Esophagus (tissue), 2 donors: ENCODE data around the gene POLR1A. TPM values are rescaled to one million over a fixed set of nuclear protein-coding genes. Genes with fewer than 3 reads are reported as not detected.

Experiments used
- H3K27ac ChIP-seq, 2 donors: one replicate each; pipeline ENCODE4 v1.5.1; 2013; ENCODE audit warnings: low read depth in 2 of 2, mild to moderate bottlenecking in 2 of 2, inconsistent platforms in 1 of 2, low read length in 1 of 2, moderate library complexity in 1 of 2
- H3K27me3 ChIP-seq, 2 donors: one replicate each; pipeline ENCODE4 v1.6.1; 2013; ENCODE audit warnings: low read length in 2 of 2, control low read depth in 1 of 2, mild to moderate bottlenecking in 1 of 2; ENCODE audit not compliant: insufficient read depth in 2 of 2, control insufficient read depth in 1 of 2
- H3K36me3 ChIP-seq, 2 donors: one replicate each; pipeline ENCODE4 v1.6.1; 2013; ENCODE audit warnings: low read length in 1 of 2; ENCODE audit not compliant: control insufficient read depth in 2 of 2, insufficient read depth in 2 of 2
- H3K4me1 ChIP-seq, 2 donors: one replicate each; pipeline ENCODE4 v1.6.1; 2013; ENCODE audit warnings: low read length in 1 of 2; ENCODE audit not compliant: control insufficient read depth in 2 of 2, insufficient read depth in 2 of 2
- H3K4me3 ChIP-seq, 2 donors: one replicate each; pipeline ENCODE4 v1.5.1; 2013; ENCODE audit warnings: low read length in 2 of 2, mild to moderate bottlenecking in 2 of 2, low read depth in 1 of 2, moderate library complexity in 1 of 2
- H3K9me3 ChIP-seq, 2 donors: one replicate each; pipeline ENCODE4 v1.6.1; 2013; ENCODE audit warnings: mild to moderate bottlenecking in 2 of 2, low read depth in 1 of 2, low read length in 1 of 2, moderate library complexity in 1 of 2; ENCODE audit not compliant: control insufficient read depth in 2 of 2, insufficient read depth in 1 of 2
- WGBS, 2 donors: extraction: QIAGEN DNeasy Blood & Tissue Kit; methylation state at CpG; one replicate each; pipeline ENCODE4 v1.1.7; 2013; 5-methylcytosine and 5-hydroxymethylcytosine counted together
- polyA plus RNA-seq, 2 donors: library from polyadenylated mRNA; stranded (reverse); fragments of 200-250 nt; gene quantifications; one replicate each; pipeline ENCODE4 v1.2.3, GENCODE V29; 2013
- donor health status: healthy with polysubstance abuse.
- donor health status: Bipolar disorder and iron deficiency.

The POLR1A gene
- polyA plus RNA-seq, 2 donors, result 4.2 to 4.8 TPM

GRCh38 chr2:85981579-85982247 lies 124.0 kb downstream of the POLR1A start:
- H3K36me3 ChIP-seq, result no peaks in the 10 kb centered on the region

GRCh38 chr2:85978883-85979780 lies 126.6 kb downstream of the POLR1A start:
- peaks cover 3 to 7% of the 10 kb centered on the region in 2 donors for H3K4me1 ChIP-seq
- 61 to 68% methylated on average over 3 of the region's 3 CpGs for WGBS, 2 donors
- H3K27ac ChIP-seq, result no peak overlapping the region
- H3K36me3 ChIP-seq, result no peaks in the 10 kb centered on the region
- no peak overlapping the region for H3K4me3 ChIP-seq
- no peaks in the 10 kb centered on the region for H3K9me3 ChIP-seq
- no peaks in the 10 kb centered on the region for H3K27me3 ChIP-seq

More at GRCh38 chr2:85981579-85982247, 124.0 kb downstream of the POLR1A start:
- Histone ChIP-seq H3K4me1 (no peaks in the 10 kb centered on the region), H3K27ac (no peak overlapping the region), H3K27me3 (no peaks in the 10 kb centered on the region), H3K9me3 (no peaks in the 10 kb centered on the region), H3K4me3 (no peak overlapping the region)
- WGBS, 2 donors, result 85 to 93% methylated on average over 12 of the region's 12 CpGs

GRCh38 chr2:85976106-85976920 lies 129.4 kb downstream of the POLR1A start:
- no peak overlapping the region for H3K27ac ChIP-seq

GRCh38 chr2:85975581-85975980 lies 130.1 kb downstream of the POLR1A start:
- WGBS, 2 donors, result 58 to 59% methylated on average over 4 of the region's 4 CpGs
- H3K27ac ChIP-seq, result no peak overlapping the region
- no peak overlapping the region for H3K4me3 ChIP-seq
- H3K9me3 ChIP-seq, result no peaks in the 10 kb centered on the region
- H3K4me1 ChIP-seq, result peaks cover 3 to 7% of the 10 kb centered on the region in 2 donors
- no peaks in the 10 kb centered on the region for H3K27me3 ChIP-seq
- H3K36me3 ChIP-seq, result no peaks in the 10 kb centered on the region

More at GRCh38 chr2:85976106-85976920, 129.4 kb downstream of the POLR1A start:
- no peaks in the 10 kb centered on the region for H3K9me3 ChIP-seq
- peaks cover 3 to 7% of the 10 kb centered on the region in 2 donors for H3K4me1 ChIP-seq
- no peaks in the 10 kb centered on the region for H3K27me3 ChIP-seq
- WGBS, 2 donors, result 68 to 72% methylated on average over 9 of the region's 9 CpGs
- H3K36me3 ChIP-seq, result no peaks in the 10 kb centered on the region
- no peak overlapping the region for H3K4me3 ChIP-seq

DNA sequence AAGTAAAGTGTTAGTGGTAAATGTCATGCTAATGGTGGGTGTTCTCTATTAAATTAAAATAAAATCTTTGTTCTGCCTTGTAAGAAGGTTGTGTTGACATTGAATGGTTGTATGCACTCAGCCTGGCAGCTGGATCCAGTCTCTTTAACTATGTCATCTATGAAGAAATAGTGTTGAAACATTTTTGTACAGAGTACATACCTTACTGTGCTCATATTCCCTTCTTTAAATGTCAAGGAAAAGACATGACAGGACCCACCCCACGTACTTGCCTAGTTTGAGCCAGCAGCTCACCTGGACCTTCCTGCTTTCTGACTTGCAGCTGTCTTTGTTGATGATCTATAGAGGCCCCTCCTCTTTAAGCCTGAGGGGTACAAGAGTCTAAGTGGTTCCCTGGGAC lies 131.3 kb downstream of the POLR1A start:
- Histone ChIP-seq H3K4me3 (no peak overlapping the region), H3K9me3 (no peaks in the 10 kb centered on the region), H3K36me3 (no peaks in the 10 kb centered on the region), H3K27me3 (no peaks in the 10 kb centered on the region), H3K4me1 (peaks cover 3 to 7% of the 10 kb centered on the region in 2 donors), H3K27ac (no peak overlapping the region)
- WGBS, 2 donors, result 54 to 59% methylated on average over 1 of the region's 1 CpG

GRCh38 chr2:85972355-85972754 lies 133.3 kb downstream of the POLR1A start:
- WGBS, 2 donors, result 43 to 50% methylated on average over 1 of the region's 1 CpG
- Histone ChIP-seq H3K27me3 (no peaks in the 10 kb centered on the region), H3K4me1 (peaks cover 3 to 7% of the 10 kb centered on the region in 2 donors), H3K9me3 (no peaks in the 10 kb centered on the region), H3K27ac (no peak overlapping the region), H3K36me3 (no peaks in the 10 kb centered on the region), H3K4me3 (no peak overlapping the region)

DNA sequence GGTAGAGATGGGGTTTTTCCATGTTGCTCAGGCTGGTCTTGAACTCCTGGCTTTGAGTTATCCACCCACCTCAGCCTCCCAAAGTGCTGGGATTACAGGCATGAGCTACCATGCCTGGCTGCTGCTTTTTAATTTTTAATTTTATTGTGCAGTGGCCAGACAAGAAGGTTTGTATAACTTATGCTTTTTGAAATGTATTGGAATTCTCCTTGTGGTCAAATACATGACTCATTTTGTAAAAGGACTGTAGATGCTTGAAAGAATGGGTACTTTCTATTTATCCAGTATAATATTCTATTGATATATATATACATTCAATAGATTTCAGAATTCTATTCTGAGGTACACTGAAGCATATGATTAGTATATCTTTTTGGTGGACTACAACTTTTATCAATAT lies 134.3 kb downstream of the POLR1A start:
- no peaks in the 10 kb centered on the region for H3K9me3 ChIP-seq
- no peak overlapping the region for H3K4me3 ChIP-seq
- H3K4me1 ChIP-seq, result peaks cover 1 to 3% of the 10 kb centered on the region in 2 donors
- no peak overlapping the region for H3K27ac ChIP-seq
- H3K27me3 ChIP-seq, result no peaks in the 10 kb centered on the region
- no peaks in the 10 kb centered on the region for H3K36me3 ChIP-seq

Other genes with a start within 250 kb of the POLR1A start
- gene ST3GAL5, start 216.9 kb downstream of the POLR1A start, polyA plus RNA-seq, result 1 to 10 TPM; 1.9 to 3.2 TPM
- 10 to 100 TPM; 20.1 to 21.7 TPM for gene PTCD3, start 349 bp upstream of the POLR1A start, polyA plus RNA-seq
- gene IMMT, start 89.6 kb upstream of the POLR1A start, polyA plus RNA-seq, result 10 to 100 TPM; 15.3 to 38.1 TPM
- 10 to 100 TPM; 18.8 to 42.0 TPM for gene MRPL35, start 93.6 kb upstream of the POLR1A start, polyA plus RNA-seq
- 1 to 10 TPM; 2.6 to 2.9 TPM for gene REEP1, start 231.7 kb upstream of the POLR1A start, polyA plus RNA-seq